ENCODE results near the gene SORL1.

The SORL1 gene

GRCh38 chr11:121515335-121515671 is 63.2 kb downstream of the SORL1 start:
- Mint-ChIP-seq H3K9me3 (no peaks in the 10 kb centered on the region), H3K4me1 (peaks cover 65% of the 10 kb centered on the region), H3K4me3 (peak overlapping the region; percentile 57), H3K36me3 (peaks cover 56% of the 10 kb centered on the region), H3K27ac (peak overlapping the region; percentile 88)
- ATAC-seq (no peak), DNase-seq (ENCODE audit: low spot score in 2 of 2) (peak in 1 of 2 donors; percentile 25)

DNA sequence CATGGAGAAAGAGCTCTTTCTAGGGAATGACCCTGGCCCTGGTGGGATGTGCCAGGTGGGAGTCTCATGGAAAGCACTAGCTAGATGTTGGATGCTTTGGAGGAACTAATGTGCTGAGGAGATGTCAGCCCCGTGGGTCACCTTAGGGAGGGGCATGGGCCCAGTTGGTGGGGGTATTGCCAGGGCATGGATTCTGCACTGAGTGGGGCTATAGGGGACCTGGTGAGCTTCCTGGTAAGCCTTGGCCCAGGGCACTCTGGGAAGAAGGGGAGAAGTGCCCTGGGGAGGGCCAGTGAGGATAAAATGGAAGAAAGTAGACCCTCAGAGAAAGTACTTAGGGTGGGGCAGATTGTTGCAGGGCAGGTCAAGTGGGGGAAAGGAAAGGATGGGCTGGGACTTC is 65.9 kb downstream of the SORL1 start:
- Mint-ChIP-seq H3K4me3 (no peak overlapping the region), H3K36me3 (peaks cover 81% of the 10 kb centered on the region), H3K9me3 (no peaks in the 10 kb centered on the region), H3K4me1 (peaks cover 72% of the 10 kb centered on the region), H3K27ac (peak overlapping the region; percentile 89)
- DNase-seq (ENCODE audit: low spot score in 2 of 2) (peak in 1 of 2 donors; percentile 32), ATAC-seq (no peak)

- peaks cover 4% of the 10 kb centered on the region for H3K9me3 Mint-ChIP-seq
- no peak overlapping the region for H3K4me3 Mint-ChIP-seq
- peaks cover 47% of the 10 kb centered on the region for H3K4me1 Mint-ChIP-seq
- DNase-seq (ENCODE audit: low spot score in 2 of 2) (no peak), ATAC-seq (no peak)
- peaks cover 78% of the 10 kb centered on the region for H3K36me3 Mint-ChIP-seq
- H3K27ac Mint-ChIP-seq = peak overlapping the region; percentile 3
Observed at GRCh38 chr11:121520243-121521144, 68.4 kb downstream of the SORL1 start.

- Mint-ChIP-seq H3K27ac (peak overlapping the region; percentile 68), H3K4me3 (no peak overlapping the region), H3K36me3 (peaks cover 74% of the 10 kb centered on the region), H3K4me1 (peaks cover 39% of the 10 kb centered on the region), H3K9me3 (peaks cover 4% of the 10 kb centered on the region)
- DNase-seq (ENCODE audit: low spot score in 2 of 2) = peak in 1 of 2 donors; percentile 46
- ATAC-seq = peak; percentile 82
Observed at GRCh38 chr11:121521145-121522042, 69.3 kb downstream of the SORL1 start.

DNA sequence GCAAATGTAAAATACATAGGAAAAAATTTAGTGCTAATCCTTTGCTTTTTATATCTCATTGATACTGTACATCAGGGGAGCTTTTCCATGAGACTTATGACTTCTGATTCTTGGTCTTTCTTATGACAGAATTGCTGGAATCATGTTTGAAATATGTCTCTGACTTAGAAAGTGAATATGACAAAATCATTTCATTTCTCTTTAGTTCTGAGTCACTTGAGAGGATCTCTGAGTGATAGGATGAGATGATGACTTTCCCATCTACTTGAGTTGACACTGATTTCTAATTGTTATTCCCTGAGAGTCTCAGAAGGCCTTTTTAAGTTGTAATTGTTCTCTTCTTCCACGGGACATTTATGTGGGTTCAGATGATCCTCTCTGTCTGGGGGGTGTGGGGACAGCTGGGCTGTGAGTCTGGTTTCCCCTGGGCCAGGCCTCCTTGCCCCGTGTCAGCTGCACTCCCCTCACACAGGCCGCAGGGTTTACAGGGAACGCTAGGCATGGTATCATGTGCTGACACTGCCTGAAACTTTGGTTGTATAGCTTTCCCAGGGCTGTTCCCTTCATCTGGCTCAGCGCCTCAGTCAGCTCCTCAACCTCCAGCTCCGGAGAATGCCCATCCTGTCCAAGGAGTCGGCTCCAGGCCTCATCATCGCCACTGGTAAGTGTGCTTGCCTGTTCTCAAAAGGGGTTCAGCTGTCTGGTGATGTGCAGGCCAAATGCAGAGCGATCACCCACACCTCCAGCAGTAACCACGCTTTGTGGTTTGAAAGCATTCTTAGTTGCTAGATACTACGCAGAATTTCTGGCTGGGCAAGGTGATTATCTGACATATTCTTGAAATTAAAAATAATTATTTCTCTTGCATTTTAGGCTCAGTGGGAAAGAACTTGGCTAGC is 70.2 kb downstream of the SORL1 start:
- peak in 1 of 2 donors; percentile 45 for DNase-seq (ENCODE audit: low spot score in 2 of 2)
- H3K4me1 Mint-ChIP-seq = peaks cover 44% of the 10 kb centered on the region
- no peak overlapping the region for H3K4me3 Mint-ChIP-seq
- H3K27ac Mint-ChIP-seq = peak overlapping the region; percentile 68
- peaks cover 4% of the 10 kb centered on the region for H3K9me3 Mint-ChIP-seq
- ATAC-seq = peak; percentile 66
- H3K36me3 Mint-ChIP-seq = peaks cover 67% of the 10 kb centered on the region

GRCh38 chr11:121523581-121524232 is 71.6 kb downstream of the SORL1 start:
- H3K36me3 Mint-ChIP-seq = peaks cover 62% of the 10 kb centered on the region
- H3K4me1 Mint-ChIP-seq = peaks cover 32% of the 10 kb centered on the region

DNA sequence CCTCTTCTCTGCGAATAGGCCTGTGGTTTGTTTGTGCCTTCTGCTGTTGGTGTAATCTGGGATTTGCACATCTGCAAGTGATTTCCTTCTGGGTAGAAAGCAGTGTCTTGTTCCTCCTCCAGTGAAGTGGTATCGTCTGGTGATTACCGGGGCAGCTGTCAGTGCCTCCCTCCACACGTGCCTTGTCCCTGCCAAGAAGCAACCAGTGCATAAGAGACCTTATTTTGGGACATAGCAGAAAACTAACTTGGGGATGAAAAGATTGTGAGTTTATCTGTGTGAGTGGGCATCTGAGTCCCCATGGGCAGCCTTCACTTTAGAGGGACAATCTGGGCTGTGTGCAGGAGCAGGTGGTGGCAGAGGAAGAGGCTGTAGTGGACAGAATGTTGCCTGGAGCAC is 72.1 kb downstream of the SORL1 start:
- H3K36me3 Mint-ChIP-seq = peaks cover 67% of the 10 kb centered on the region
- H3K4me3 Mint-ChIP-seq = no peak overlapping the region
- DNase-seq (ENCODE audit: low spot score in 2 of 2) (peak in 1 of 2 donors; percentile 44), ATAC-seq (no peak)
- H3K4me1 Mint-ChIP-seq = peaks cover 32% of the 10 kb centered on the region
- H3K9me3 Mint-ChIP-seq = peaks cover 4% of the 10 kb centered on the region
- H3K27ac Mint-ChIP-seq = no peak overlapping the region

More at GRCh38 chr11:121523581-121524232, 71.6 kb downstream of the SORL1 start:
- H3K4me3 Mint-ChIP-seq = no peak overlapping the region
- ATAC-seq (no peak), DNase-seq (ENCODE audit: low spot score in 2 of 2) (peak in 1 of 2 donors; percentile 25)
- H3K9me3 Mint-ChIP-seq = peaks cover 4% of the 10 kb centered on the region
- H3K27ac Mint-ChIP-seq = no peak overlapping the region

GRCh38 chr11:121525376-121525775 is 73.3 kb downstream of the SORL1 start:
- DNase-seq (ENCODE audit: low spot score in 2 of 2) (no peak), ATAC-seq (no peak)
- peaks cover 27% of the 10 kb centered on the region for H3K4me1 Mint-ChIP-seq
- no peak overlapping the region for H3K4me3 Mint-ChIP-seq
- H3K27ac Mint-ChIP-seq = no peak overlapping the region
- peaks cover 68% of the 10 kb centered on the region for H3K36me3 Mint-ChIP-seq
- peaks cover 12% of the 10 kb centered on the region for H3K9me3 Mint-ChIP-seq

- Mint-ChIP-seq H3K4me1 (peaks cover 26% of the 10 kb centered on the region), H3K36me3 (peaks cover 51% of the 10 kb centered on the region), H3K4me3 (no peak overlapping the region), H3K27ac (no peak overlapping the region), H3K9me3 (peaks cover 12% of the 10 kb centered on the region)
- DNase-seq (ENCODE audit: low spot score in 2 of 2) (no peak), ATAC-seq (no peak)
Observed at GRCh38 chr11:121530257-121530656, 78.1 kb downstream of the SORL1 start.

DNA sequence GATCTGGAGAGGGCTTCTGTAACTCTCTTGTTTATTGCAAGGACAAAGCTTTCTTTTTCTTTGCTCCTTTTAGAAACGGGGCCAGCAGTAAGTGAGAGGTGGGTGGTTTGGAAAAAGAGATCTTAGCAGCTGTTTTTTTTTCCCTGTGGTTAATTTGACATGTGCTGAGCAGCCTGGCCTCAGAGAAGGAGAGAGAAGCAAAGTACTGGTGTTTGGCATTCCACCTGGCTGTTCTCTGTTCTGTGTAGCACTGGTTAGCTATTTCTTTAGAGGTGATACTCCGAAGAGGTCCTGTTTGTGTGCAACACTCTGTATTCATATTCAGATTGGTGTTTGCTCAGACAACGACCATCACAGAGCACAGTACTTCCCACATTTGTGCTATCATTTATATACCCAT is 81.5 kb downstream of the SORL1 start:
- Mint-ChIP-seq H3K4me1 (peaks cover 35% of the 10 kb centered on the region), H3K27ac (peak overlapping the region; percentile 20), H3K9me3 (peaks cover 12% of the 10 kb centered on the region), H3K36me3 (peaks cover 53% of the 10 kb centered on the region), H3K4me3 (no peak overlapping the region)
- peak in 1 of 2 donors; percentile 20 for DNase-seq (ENCODE audit: low spot score in 2 of 2)
- ATAC-seq = no peak

DNA sequence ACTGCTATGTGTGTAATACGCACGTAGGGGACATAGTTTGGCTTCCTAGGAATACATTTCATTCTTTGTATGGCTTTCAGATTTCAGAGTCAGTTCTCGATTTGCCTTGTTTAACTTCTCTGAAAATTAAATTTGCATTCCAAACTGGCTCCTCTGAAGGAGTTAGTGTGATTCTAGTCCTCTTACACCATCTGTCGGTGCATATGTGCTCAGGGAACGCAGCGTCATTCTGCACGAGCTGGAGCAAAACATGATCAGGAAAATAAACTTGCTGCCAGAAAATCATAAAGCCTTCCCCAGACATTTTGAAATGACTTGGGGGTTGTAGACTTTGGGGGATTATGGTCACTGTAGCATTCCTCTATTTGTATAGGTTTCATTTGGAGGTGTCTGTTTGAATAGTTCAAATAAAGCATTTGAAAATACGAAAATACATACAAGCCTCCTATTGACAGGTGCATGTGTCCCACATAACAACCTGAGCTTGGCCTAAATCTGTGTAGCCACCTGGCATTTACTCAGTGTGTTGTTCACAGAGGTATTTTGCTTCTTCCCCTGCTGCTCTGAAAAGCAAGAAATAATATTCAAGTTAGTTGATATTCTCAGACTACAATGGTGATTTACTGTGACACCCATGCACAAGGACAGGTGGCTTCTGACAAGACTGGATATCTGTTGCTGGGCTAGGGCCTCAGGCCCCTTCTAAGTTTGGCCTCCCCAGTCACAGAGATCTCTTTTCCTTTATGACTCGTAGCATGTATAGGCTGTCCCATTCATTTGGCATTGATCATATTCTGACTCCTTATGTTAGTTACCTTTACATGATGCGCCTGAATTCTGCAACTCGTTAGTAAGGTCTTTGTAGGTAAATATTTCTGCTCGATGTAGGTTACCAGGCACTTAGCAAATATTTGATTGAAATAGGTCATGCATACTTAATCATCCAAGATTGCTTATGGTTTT is 82.3 kb downstream of the SORL1 start:
- peak overlapping the region; percentile 30 for H3K27ac Mint-ChIP-seq
- DNase-seq (ENCODE audit: low spot score in 2 of 2) = peak in 1 of 2 donors; percentile 8

GRCh38 chr11:121535129-121535796 is 83.1 kb downstream of the SORL1 start:
- Mint-ChIP-seq H3K4me1 (peaks cover 41% of the 10 kb centered on the region), H3K9me3 (peaks cover 5% of the 10 kb centered on the region), H3K27ac (peak overlapping the region; percentile 30), H3K36me3 (peaks cover 43% of the 10 kb centered on the region), H3K4me3 (no peak overlapping the region)
- DNase-seq (ENCODE audit: low spot score in 2 of 2) (no peak), ATAC-seq (no peak)

More for the DNA sequence above, 82.3 kb downstream of the SORL1 start:
- ATAC-seq = peak; percentile 43
- Mint-ChIP-seq H3K4me1 (peaks cover 35% of the 10 kb centered on the region), H3K4me3 (no peak overlapping the region), H3K9me3 (peaks cover 12% of the 10 kb centered on the region), H3K36me3 (peaks cover 45% of the 10 kb centered on the region)

- Mint-ChIP-seq H3K9me3 (no peaks in the 10 kb centered on the region), H3K4me1 (peaks cover 46% of the 10 kb centered on the region), H3K36me3 (peaks cover 44% of the 10 kb centered on the region), H3K27ac (no peak overlapping the region), H3K4me3 (no peak overlapping the region)
- no peak for DNase-seq (ENCODE audit: low spot score in 2 of 2)
- no peak for ATAC-seq
Observed at GRCh38 chr11:121536126-121536525, 84.0 kb downstream of the SORL1 start.

All from stimulated activated effector memory CD8-positive, alpha-beta T cell treated with anti-CD3 and anti-CD28 coated beads, Interleukin-12 subunit alpha, Interleukin-12 subunit beta, amount 100 ng/mL, for 72 hours (primary cell).